GM12878 (cell line): ENCODE results near the gene TRIP12.

Source experiments
- JUNB ChIP-seq: IDR thresholded peaks from 2 replicates; pipeline ENCODE4 v1.6.1; 2016; ENCODE audit warnings: antibody characterized with exemption, mild to moderate bottlenecking
- TF ChIP-seq, protein P1 (sequence below), 3 experiments: IDR thresholded peaks in 2 of 3; conservative IDR thresholded peaks in 1 of 3; 2 replicates each; pipeline ENCODE4 v1.5.1; 2011; ENCODE audit warnings: low read depth in 3 of 3, low read length in 3 of 3, mild to moderate bottlenecking in 3 of 3, control low read depth in 2 of 3, moderate library complexity in 2 of 3, inconsistent platforms in 1 of 3, mixed read lengths in 1 of 3; ENCODE audit not compliant: control insufficient read depth in 2 of 3, insufficient read depth in 1 of 3; ENCODE audit errors: extremely low read depth in 1 of 3

DNA sequence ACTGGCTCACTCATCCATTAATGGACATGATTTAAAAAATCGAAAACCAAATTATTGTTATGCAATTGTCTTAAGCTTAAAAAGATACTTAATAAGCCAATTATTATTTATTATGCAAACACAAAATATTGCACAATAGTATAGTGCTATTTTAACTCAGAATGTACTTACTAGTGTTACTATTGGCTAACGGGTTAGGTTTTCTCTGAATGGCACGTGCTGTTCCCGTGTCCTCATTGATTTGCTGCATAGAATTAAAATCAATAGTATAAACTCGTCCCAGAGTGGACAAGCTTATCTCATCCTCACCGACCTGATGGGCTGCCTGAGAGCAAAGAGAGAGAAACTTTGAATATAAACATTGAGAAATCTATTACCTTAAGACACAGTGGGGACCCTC, 116.2 kb downstream of the TRIP12 start:
- TF ChIP-seq, protein P1, sequence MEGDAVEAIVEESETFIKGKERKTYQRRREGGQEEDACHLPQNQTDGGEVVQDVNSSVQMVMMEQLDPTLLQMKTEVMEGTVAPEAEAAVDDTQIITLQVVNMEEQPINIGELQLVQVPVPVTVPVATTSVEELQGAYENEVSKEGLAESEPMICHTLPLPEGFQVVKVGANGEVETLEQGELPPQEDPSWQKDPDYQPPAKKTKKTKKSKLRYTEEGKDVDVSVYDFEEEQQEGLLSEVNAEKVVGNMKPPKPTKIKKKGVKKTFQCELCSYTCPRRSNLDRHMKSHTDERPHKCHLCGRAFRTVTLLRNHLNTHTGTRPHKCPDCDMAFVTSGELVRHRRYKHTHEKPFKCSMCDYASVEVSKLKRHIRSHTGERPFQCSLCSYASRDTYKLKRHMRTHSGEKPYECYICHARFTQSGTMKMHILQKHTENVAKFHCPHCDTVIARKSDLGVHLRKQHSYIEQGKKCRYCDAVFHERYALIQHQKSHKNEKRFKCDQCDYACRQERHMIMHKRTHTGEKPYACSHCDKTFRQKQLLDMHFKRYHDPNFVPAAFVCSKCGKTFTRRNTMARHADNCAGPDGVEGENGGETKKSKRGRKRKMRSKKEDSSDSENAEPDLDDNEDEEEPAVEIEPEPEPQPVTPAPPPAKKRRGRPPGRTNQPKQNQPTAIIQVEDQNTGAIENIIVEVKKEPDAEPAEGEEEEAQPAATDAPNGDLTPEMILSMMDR (IDR thresholded peaks at IDR 0.05 in 2 of 3, conservative IDR thresholded peaks at IDR 0.05 in 1 of 3; ENCODE audit: control insufficient read depth in 2 of 3, extremely low read depth in 1 of 3, insufficient read depth in 1 of 3, low read depth in 3 of 3, low read length in 3 of 3), result no peak
- no peak for TF ChIP-seq JUNB
